RCC 7860 (cell line): ENCODE measurements around the gene CGN.
A peak's percentile ranks its signal among the peaks of the same experiment; 100 is the strongest.
"Not testable (repeated sequence)": the region's sequence is repeated elsewhere in the genome, so short reads cannot be mapped to it uniquely, and the experiment has no call there.

ENCODE experiments used
- DNase-seq: peaks from one replicate; pipeline ENCODE4 v3.0.0-alpha.2; 2015; ENCODE audit warnings: low spot score
- FAIRE-seq: peaks from 2 replicates; lab custom pipeline; 2012; peaks lifted over from hg19 to GRCh38; lab: Jason Lieb, UNC

The CGN gene

DNA sequence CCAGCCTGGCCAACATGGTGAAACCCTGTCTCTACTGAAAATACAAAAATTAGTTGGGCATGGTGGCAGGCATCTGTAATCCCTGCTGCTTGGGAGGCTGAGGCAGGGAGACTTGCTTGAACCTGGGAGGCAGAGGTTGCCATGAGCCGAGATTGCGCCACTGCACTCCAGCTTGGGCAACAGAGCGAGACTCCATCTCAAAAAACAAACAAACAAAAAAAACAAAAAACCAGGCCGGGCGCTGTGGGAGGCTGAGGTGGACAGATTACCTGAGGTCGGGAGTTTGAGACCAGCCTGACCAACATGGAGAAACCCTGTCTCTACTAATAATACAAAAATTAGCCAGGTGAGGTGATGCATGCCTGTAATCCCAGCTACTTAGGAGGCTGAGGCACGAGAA lies 11.2 kb downstream of the CGN start:
- FAIRE-seq, DNase-seq: not testable (repeated sequence)

DNA sequence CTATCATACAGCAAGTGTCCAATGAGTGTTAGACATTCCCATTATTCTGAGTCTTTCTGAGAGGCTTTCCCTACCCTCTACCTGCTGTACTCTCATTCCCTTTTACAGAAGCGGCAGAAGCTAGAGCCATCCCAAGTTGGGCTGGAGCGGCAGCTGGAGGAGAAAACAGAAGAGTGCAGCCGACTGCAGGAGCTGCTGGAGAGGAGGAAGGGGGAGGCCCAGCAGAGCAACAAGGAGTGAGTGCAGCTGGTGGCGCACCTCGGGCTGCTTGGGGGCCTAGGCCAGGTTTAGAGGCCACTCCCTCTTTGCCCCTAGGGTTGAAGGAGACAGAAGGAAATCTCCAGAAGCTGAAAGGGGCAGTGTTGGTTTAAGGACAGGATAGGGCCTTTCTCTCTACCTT lies 12.1 kb downstream of the CGN start:
- no peak for DNase-seq
- no peak for FAIRE-seq

GRCh38 chr1:151524736-151525135 lies 13.5 kb downstream of the CGN start:
- FAIRE-seq, result no peak
- no peak for DNase-seq

GRCh38 chr1:151526735-151527525 lies 15.7 kb downstream of the CGN start:
- DNase-seq (no peak), FAIRE-seq (no peak)

GRCh38 chr1:151529211-151529702 lies 18.1 kb downstream of the CGN start:
- DNase-seq (no peak), FAIRE-seq (no peak)

GRCh38 chr1:151529781-151530180 lies 18.6 kb downstream of the CGN start:
- no peak for DNase-seq

DNA sequence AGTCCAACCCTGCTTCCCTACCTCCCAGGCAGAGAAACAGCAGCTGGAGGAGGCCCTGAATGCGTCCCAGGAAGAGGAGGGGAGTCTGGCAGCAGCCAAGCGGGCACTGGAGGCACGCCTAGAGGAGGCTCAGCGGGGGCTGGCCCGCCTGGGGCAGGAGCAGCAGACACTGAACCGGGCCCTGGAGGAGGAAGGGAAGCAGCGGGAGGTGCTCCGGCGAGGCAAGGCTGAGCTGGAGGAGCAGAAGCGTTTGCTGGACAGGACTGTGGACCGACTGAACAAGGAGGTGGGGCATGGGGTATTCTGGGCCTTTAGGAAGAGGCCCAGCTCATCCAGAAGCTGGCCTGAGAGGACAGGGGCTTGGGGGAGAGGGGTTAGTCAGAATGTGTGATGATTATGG lies 19.3 kb downstream of the CGN start:
- FAIRE-seq (no peak), DNase-seq (no peak)

More at GRCh38 chr1:151529781-151530180, 18.6 kb downstream of the CGN start:
- FAIRE-seq, result no peak

DNA sequence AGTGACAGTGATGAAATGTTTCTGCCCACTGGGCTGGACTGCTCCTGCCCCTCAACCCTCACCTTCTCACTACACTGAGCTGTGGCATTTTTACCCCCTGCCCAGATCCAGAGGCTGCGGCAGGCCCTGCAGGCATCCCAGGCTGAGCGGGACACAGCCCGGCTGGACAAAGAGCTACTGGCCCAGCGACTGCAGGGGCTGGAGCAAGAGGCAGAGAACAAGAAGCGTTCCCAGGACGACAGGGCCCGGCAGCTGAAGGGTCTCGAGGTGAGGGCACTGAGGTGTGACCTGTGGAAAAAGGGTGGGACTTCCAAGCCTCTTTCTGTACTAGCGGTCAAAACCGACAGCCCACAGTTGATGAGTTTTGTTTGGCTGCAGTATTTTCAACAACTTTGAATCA lies 22.7 kb downstream of the CGN start:
- DNase-seq (no peak), FAIRE-seq (no peak)

GRCh38 chr1:151534662-151535278 lies 23.6 kb downstream of the CGN start:
- FAIRE-seq (no peak), DNase-seq (peak; percentile 41)

- DNase-seq, result no peak
- FAIRE-seq, result no peak
Measured at GRCh38 chr1:151535326-151536271, 24.4 kb downstream of the CGN start.

DNA sequence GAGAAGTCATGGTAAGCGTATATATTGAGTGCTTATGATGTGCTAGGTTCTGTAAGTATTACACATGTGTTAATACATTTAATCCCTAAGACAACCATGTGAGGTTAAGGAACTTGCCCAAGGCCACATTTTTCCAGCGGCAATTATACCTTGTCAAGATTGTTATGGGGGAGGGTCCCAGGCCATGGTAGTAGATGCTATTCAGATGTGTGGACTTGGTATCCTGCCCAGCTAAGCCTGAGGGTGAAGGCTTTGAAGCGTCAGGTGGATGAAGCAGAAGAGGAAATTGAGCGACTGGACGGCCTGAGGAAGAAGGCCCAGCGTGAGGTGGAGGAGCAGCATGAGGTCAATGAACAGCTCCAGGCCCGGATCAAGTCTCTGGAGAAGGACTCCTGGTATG lies 25.3 kb downstream of the CGN start:
- no peak for DNase-seq
- no peak for FAIRE-seq

DNA sequence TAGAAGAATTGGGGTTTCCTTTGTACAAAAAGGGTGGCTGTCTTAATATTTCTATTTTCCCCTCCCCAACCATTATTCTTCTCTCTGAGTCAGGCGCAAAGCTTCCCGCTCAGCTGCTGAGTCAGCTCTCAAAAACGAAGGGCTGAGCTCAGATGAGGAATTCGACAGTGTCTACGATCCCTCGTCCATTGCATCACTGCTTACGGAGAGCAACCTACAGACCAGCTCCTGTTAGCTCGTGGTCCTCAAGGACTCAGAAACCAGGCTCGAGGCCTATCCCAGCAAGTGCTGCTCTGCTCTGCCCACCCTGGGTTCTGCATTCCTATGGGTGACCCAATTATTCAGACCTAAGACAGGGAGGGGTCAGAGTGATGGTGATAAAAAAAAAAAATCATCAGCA lies 25.9 kb downstream of the CGN start:
- FAIRE-seq (peak; percentile 83), DNase-seq (peak; percentile 92)

GRCh38 chr1:151539321-151540020 lies 28.3 kb downstream of the CGN start:
- DNase-seq (peak; percentile 97), FAIRE-seq (peak; percentile 82)

DNA sequence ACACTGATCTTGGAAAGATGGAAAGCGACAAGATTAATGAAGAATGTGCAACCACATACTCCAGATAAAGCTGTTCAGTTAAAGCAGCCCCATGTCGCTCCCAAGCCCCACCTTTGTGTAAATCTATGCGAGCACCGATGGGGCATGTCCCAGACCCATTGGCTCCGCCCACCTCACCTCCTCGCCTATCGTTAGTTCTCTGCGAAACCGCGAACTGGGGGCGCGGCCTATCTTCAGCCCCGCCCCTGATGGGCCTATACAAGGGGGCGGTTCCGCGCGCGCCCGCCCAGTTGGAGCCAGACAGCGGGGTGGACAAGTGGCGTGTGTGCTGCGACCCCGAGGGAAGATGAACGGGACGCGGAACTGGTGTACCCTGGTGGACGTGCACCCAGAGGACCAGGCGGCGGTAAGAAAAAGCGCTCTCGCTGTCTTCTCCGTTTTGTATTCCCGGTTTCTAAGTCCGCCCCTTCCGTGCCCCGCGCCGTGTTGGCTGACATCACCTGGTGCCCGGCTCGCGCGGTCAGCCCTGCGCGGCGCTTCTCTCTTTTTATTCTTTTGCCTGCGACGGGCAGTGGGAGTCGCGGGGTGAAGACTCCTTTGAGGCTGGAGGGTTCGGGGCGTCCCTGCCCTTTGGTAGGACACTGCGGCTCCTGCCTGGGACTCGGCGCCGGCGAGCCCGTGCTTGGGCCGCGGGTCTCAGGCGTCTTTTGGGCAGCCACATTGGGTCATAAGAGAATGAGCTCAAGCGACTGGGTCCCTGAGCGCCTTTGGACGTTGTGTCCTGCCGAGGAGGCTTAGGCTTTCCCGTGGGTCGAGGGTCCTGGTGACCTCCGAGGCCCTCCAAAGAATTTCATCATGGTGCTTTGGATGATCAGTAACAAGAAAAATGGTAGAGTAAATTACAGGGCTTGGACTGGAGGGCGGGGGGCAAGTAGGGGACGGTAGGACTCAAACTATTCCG lies 29.1 kb downstream of the CGN start, which contains the start of gene TUFT1:
TUFT1 (plus strand) TSS at position 289 of the 961 bp plus-strand sequence; CDS start at position 347, 58 bp downstream.
- FAIRE-seq, result peak; percentile 71
- DNase-seq, result peak; percentile 89

DNA sequence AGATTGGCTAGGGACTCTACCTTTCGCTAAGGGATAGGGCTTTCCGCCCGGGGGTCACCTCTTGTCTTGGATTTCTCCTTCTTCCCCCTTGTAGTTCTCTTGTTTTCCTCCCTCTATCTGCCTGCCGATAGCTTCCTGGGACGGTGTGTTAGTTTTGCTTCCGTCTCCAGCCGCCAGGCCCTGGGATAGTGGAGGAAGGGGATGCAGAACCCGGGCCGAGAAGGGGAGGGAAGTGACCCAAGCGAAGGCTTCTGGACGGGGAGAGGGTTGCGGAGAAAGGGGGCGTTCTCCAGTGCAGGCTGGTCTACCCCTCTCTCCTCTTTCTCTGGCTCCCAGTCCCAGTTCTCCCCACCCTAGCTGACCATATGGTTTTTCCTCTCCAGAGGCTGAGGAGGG lies 29.8 kb downstream of the CGN start:
- FAIRE-seq (no peak), DNase-seq (no peak)

DNA sequence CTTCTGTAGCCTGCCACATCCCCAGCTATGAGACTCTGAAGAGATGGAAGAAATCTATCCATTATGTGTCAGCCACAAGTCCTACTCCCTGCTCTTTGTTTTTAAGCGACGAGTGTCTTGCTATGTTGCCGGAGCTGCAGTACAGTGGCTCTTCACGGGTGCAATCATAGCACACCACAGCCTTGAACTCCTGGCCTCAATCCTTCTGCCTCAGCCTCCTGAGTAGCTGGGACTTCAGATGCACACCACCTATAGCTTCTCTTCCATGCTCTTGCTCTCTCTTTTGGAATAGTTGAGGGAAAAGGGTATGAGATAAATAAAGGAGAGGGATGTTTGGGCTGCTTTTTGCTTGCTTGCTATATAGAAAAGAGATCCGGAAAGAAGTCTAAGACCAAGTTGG lies 30.6 kb downstream of the CGN start:
- no peak for DNase-seq
- no peak for FAIRE-seq

DNA sequence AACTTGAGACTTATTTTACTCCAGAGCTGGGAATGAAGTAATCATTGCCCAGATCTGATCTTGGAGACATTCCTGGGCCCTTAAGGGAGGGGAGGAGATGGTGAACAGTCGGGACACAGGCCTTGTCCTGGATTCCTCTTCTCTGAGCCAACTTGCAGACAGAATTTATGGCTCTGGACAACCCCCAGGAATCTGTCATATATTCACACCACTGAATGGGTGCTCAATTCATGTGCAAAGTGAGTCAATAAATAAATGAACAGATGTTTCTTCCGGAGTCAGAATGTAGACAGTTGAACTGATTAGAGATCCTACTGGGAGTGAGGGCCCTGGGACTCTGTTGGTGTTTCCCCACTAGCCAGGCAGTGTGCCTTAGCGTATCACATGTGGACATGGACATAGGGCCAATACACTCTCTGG lies 31.5 kb downstream of the CGN start:
- FAIRE-seq (peak; percentile 90), DNase-seq (peak; percentile 91)

DNA sequence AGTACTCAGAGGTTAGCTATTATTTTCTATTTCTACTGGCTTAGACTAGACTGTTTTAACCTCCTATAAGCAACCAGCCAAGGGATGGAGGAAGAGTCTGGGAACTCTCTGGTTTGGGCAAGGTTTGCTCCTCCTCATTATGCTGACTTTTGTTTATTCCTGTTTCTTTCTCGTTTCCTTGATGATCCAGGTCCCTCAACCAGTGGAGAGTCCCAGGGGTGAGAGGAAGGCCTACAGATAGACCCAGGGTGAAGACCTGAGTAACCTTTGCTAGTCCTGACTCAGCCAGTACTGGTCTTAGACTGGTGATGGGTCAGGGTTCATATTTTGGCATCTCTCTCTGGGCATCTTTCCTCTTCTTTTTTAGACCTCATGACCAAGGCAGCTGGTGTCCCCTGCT lies 34.4 kb downstream of the CGN start:
- DNase-seq (peak; percentile 51), FAIRE-seq (no peak)
